GM21737 (cell line): ENCODE results near the gene GPR39.

Experiments
- ATAC-seq: cut with Tn5 transposase; IDR thresholded peaks from one replicate; pipeline ENCODE4 v1.9.1; 2021; ENCODE audit warnings: mild to moderate bottlenecking, moderate library complexity; ENCODE audit not compliant: unreplicated experiment

The GPR39 gene

DNA sequence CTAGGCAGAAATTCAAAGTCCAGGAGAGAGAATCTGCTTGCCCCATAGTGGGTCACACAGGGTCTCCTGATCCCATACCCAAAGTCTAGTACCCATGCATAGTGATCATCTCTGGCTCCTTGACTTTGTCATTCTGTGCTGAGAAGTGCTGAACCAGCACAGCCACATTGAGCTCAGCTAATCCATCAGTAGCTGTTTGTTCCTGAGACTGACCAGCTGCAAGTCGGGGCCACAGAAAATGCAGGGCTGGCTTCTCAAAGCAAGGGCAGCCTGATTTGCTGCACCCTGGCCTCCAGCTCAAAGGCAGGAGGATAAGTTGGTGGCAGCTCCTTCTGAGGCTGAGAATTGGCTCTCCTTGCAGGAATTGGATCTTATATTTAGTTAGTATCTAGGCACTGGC lies 181.2 kb downstream of the GPR39 start:
- no peak for ATAC-seq

DNA sequence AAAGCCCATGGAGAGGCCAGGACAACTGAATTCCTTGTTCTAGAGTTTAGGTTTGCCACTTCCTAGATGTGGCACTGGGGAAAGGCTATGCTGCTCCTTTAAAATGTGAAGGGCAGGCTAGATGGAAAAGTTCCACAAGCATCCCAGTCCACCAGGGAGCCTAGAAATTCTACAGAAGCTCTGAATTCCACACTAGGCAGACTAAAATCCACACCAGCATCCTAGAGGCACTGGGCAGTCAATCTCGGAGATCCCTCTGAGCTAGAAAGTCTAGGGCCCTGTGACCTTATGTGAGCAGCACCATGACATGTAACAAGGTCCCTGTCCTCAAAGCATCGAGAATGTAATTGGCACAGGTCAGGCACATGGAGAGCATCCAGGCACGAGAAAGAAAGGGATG lies 181.9 kb downstream of the GPR39 start:
- no peak for ATAC-seq

DNA sequence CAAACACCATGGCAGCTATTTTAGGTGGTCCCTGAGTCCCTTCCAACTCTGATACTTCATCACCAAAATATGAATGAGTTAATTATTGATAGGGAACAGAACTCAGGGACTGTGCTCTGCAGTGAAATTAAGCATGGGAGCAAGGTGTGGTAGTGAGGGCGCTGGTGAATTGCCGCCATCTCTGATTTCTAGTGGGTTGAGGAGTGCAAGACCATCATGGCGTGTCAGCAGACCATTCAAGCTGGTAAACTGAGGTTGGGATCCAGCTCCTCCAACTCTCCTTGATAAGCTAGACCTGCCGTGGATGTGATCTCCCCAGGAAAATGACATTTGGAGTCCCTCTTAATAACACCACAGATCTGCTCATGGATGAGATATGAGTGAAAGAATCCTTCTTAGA lies 183.0 kb downstream of the GPR39 start:
- no peak for ATAC-seq

DNA sequence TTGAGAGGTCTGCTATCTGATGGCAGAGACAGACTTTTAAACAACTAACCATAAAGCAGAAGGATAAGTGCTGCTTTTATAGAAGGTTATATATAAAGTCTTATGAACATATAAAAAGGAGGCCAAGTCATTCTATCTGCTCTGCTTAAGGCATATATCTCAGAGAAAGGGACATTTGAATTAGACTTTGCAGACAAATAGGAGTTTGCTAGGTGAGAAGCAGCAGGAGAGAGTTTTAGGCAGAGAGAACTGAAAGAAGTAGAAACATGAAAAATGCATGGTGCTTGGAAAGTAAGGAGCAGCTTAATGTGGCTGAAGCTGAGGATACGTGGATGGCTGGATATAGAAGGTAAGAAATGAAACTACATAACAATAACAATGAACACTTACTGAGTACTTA lies 188.0 kb downstream of the GPR39 start:
- no peak for ATAC-seq

GRCh38 chr2:132605236-132606180 lies 188.9 kb downstream of the GPR39 start:
- ATAC-seq, result no peak

GRCh38 chr2:132606649-132607048 lies 190.0 kb downstream of the GPR39 start:
- no peak for ATAC-seq

DNA sequence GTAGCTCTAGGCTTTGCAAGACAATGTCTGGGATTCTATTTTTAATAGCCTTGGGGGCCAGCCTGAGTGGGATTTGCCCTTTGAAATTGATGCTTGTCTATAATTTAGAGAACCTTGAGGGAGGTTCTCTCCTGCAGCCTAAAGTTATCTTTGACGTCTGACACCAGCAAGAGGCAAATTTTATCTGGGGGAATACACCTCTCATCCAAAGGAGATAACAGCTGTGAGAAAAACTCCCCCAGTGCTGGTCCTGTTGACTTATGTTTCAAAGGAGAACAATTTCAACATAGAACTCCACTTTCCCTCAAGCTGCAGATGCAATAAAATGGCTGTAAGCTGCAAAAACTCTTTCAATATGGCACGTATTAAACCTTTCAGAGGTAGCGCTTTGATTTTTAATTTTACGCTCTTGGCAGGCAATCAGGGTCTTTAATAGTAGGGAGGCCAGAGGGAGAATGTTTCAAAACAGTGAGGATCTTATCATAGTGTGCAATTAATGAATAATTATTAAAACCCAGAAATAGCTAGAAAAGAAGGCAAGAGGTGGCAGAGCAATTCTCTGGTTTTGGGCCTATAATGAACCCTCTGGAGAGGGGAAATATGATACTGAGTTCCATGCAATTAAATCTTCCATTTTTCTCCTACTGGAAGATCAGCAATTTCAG lies 191.0 kb downstream of the GPR39 start:
- no peak for ATAC-seq

DNA sequence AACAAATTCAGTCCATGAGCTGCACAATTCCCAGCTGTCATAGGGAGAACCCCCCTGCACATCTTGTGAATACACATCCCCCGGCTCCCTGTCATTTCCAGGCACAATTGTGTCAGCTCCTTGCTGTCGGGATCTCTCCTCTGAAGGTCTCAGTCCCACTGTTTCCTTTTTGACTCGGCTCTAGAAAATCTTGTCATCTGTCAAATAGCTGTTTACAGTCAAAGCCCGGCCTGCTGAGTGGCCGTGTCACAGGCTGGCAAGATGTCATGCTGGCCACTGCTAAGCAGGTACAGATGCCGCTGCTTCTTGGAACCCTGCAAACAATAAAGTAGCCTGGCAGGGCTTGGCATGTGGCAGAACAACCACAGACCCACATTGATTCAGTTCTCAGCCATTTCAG lies 191.7 kb downstream of the GPR39 start:
- ATAC-seq, result no peak

DNA sequence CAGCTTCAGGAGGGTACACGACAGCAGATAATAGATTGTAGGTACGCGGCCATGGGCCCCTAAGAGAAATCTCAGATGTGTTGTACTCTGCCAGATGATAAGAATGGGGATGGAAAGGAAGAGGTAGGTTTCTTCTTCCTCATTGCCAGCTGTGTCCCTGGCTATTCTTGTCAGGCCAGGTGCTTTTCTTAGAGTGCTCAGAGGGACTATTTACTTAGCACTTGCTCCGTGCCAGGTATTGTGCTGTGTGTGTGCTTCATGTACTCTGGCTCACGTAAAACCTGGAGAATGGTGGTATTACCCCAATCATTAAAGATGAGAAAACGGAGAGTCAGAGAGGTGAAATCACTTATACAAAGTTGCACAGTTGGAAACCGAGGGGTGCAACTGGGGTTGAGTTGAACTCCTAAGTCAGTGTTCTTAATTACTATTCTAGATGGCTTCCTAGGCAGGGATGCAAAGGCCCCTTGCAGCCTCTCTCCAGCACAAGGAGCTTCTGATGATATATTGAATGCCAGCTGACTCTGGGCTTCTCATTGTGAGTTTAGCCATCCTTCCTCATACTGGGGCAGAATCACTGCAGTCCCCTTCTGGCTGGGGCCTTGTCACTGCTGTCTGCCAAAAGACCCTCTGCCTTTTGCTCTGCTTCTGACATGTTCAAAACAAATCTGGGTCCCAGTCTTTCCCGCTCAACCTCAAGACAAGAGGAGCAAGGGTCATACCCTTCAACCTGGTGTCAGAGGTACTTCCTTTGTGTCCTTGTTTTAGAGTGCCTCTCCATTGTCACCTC lies 192.7 kb downstream of the GPR39 start:
- ATAC-seq, result no peak

GRCh38 chr2:132611719-132612118 lies 195.1 kb downstream of the GPR39 start:
- no peak for ATAC-seq

DNA sequence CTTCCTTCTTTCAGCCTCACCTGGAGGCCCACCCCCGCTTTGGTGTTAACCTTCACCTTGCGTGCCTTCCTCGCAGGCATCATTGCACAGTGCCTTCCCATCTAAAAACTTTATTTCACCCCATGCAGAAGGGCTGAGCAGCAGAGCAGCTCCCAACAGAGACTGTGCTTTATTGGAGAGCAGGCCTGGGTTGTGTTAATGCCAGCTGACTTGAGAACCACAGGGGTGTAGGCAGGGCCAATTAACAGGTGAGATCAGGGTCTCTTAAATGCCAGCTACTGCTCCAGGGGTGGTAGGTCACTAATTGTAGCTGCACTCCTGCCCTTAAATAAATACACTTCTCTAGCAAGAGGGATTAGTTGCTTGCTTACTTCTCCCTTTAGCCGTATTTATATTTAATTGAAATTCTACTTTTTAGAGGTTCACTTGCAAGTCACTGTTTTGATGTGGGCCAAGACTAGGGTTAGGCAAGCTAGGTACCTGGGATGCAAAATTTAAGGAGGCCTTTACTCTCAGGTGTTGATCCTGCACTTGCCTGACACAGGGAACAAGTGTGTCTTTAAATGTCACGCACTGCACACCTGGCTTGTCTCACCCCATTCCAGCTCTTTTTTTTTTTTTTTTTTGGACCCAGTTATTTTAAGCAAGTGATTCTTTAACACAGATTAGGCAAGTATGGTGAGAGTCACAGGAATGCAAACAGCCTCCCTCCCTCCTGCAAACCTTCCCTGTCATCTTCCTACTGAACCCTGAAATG lies 198.9 kb downstream of the GPR39 start:
- ATAC-seq, result no peak

GRCh38 chr2:132617989-132618388 lies 201.4 kb downstream of the GPR39 start:
- no peak for ATAC-seq

GRCh38 chr2:132618734-132619133 lies 202.1 kb downstream of the GPR39 start:
- no peak for ATAC-seq

- no peak for ATAC-seq
Measured at GRCh38 chr2:132620115-132620514, 203.5 kb downstream of the GPR39 start.

DNA sequence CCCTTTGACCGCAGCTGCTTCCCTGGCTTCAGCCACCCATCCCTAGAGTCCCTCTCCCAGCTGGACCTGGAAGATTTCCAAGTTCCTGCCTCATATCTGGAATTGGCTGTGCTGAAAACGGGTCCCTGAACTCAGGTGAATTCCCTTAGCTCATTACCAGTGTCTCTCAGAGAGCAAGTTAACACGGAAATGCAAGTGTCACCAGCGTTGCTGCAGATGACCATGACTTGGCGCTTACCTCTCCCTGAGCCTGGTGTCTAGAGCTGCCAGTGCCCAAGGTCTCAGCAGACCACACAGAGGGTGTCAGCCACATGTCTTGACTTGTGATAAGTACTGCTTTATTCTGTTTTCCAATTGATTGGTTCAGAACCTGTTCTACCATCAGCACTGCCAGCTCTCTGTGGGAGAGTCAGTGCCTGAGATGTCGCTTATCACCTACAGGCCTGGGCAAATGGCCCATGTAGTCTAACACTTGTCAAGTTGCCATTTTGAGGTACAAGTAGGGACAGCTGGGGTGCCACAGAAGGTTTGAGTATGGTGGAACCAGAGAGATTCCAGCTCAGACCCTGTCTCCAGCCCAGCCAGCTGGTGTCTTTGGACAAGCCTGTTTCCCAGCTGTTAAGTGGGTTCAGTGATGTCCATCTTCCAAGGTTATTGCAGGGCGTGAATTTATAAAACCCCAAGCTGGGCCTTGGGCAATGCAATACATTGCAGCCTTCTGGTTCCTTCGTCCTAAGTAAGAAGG lies 204.7 kb downstream of the GPR39 start:
- no peak for ATAC-seq

GRCh38 chr2:132623096-132623839 lies 206.7 kb downstream of the GPR39 start:
- ATAC-seq, result no peak

DNA sequence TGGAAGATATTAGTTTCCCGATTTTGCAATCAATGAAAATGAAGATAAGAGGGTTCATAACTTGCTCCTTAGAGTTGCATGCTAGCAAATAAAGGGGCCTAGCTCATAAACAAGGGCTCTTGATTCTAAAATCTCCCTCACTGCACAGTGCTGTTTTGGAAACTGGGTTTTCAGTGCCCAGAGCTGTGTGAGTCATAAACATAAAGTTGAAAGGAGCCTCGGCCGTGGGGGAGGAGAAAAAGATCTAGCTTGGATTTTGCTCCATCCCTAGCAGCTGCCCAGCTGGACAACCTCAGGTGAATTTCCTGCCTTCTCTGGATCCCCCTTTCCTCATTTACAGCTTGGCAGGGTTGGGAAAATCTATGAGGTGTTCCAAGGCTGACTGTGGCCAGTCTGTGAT lies 210.9 kb downstream of the GPR39 start:
- ATAC-seq, result no peak

GRCh38 chr2:132632000-132632649 lies 215.5 kb downstream of the GPR39 start:
- ATAC-seq, result no peak

- no peak for ATAC-seq
Measured at GRCh38 chr2:132633635-132634034, 217.0 kb downstream of the GPR39 start.
